Measurements from ENCODE around the gene DNAJC22.
"Not testable (repeated sequence)": the region's sequence is repeated elsewhere in the genome, so short reads cannot be mapped to it uniquely, and the experiment has no call there.

DNAJC22 gene

GRCh38 chr12:49375406-49375805 lies 28.7 kb downstream of the DNAJC22 start:
- DNase-seq, result no peak

- no peak for DNase-seq
Measured at GRCh38 chr12:49377386-49377785, 30.7 kb downstream of the DNAJC22 start.

GRCh38 chr12:49380184-49380583 lies 33.5 kb downstream of the DNAJC22 start:
- not testable (repeated sequence) for DNase-seq

- no peak for DNase-seq
Measured at GRCh38 chr12:49388682-49389386, 42.1 kb downstream of the DNAJC22 start.

GRCh38 chr12:49389387-49389703 lies 42.7 kb downstream of the DNAJC22 start:
- no peak for DNase-seq

GRCh38 chr12:49397000-49397399 lies 50.3 kb downstream of the DNAJC22 start:
- no peak for DNase-seq

- DNase-seq, result no peak
Measured at GRCh38 chr12:49400304-49400703, 53.6 kb downstream of the DNAJC22 start.
